NCI-H526 (cell line): ENCODE results near the gene PGM5.

Experiments used
- DNase-seq, 2 experiments: peaks; one replicate each; lab custom pipeline; 2025; lab: John Stamatoyannopoulos, UW

PGM5 gene

GRCh38 chr9:68437785-68438184, 81.4 kb downstream of the PGM5 start:
- no peak for DNase-seq

- no peak for DNase-seq
These were observed 87.2 kb downstream of the PGM5 start for GRCh38 chr9:68443624-68444023.

DNA sequence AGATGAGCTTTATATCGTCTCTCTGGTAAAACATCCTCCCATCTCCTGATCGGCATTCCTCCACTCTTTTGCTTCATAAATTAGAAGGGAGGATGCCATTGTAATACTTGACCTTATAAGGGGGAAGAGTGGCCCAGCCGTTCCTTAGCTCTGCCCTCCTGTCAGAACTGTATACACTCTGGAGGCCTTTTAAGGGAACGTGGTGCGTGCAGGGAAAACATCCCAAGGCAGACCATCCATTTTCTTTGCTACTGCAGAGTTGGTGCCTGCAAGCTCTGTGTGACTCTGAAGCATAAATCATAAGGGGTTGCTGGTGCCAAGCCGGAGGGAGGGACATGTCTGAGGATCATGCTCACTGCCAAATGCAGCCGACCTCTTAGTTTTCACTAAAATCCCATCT, 90.4 kb downstream of the PGM5 start:
- no peak for DNase-seq

DNA sequence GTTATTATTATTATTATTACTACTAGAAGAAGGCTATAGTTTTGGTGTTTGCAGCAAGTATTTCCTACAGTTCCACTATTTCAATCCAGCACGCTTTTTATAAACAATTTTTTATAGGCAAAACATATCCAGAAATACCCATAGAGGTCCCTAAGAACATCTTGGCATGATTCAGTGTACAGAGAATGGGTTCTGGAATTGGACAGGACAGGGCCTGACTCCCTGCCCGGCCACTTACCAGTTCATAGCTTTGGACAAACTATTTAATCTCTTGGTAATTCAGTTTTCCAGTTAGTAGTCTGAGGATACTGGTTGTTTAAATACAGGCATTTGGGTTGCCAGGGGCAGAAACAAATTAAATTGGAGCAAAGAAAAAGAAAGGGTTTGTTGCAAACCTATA, 91.2 kb downstream of the PGM5 start:
- DNase-seq: no peak

DNA sequence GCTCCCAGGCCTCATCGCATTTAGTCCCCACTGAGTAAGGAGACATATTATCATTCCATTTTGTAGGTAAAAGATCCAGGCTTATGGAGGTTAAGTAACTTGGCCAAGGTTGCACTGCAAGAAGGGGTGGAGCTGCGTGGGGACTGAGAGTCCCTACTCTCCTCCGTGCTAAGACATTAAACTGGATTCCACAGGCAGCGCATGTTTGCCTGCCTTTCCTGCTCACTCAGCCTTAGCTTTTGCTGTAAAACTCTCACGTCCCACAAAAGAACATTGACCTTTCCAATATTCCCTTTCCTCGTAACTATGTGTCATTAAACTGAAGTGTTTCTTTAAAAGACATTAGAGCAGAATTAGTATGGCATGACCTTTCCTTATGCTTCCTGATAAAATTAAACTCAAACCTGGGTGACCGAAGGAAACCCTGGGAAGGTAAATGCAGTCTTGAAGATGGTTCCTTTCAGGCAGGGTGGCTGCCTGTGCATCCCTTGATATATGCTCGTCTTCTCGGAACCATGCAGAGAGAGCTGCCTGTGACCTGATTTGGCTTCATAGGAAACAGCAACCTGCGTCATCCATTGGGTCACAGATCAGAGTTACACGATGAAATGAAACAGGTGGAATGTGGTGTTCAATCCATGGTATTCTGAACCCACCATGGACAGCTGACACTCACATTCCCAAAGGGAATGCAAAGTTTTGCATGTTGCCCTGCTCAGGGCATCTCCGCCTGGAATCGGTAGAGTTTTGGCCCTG, 98.3 kb downstream of the PGM5 start:
- no peak for DNase-seq

- DNase-seq: peak in 1 of 2 experiments; percentile 14
These were observed 99.0 kb downstream of the PGM5 start for GRCh38 chr9:68455451-68455850.

DNA sequence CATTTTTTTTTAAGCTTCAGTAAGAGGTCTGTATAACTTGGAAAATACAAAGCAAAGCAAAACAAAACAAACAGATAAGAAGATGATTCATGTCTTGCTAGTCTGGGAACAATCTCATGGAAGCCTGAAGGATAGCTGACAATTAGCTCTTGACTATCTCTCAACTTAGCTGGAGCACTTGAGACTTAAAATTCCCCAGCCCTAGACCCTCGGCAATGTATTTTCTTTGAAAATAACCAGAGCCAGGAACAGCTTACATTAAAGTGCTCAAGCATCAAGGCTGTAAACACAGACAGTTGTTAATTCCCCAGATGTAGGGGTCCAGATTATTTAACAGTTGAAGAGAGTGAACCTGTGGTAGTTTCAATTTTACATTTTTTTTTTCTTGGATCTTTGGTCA, 101.4 kb downstream of the PGM5 start:
- DNase-seq: no peak

DNA sequence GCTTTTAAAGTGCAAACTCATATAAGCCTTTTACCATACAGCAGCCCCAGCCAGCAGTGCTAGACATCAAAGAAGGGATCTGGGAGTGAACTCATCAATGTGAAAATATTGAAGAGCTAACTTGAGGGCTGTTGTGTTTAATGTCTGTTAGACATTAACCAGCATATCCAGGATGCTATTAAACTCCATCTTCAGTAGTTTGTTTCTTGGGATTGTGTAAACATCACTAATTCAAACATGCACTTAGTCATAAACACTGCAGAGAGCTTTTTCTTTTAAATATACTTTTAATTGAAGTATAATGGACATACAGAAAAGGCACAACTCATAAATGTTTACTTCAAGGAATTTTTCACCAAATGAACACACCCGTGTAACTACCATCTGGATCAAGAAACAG, 102.5 kb downstream of the PGM5 start:
- DNase-seq: no peak

GRCh38 chr9:68462105-68462775, 105.8 kb downstream of the PGM5 start:
- no peak for DNase-seq

DNA sequence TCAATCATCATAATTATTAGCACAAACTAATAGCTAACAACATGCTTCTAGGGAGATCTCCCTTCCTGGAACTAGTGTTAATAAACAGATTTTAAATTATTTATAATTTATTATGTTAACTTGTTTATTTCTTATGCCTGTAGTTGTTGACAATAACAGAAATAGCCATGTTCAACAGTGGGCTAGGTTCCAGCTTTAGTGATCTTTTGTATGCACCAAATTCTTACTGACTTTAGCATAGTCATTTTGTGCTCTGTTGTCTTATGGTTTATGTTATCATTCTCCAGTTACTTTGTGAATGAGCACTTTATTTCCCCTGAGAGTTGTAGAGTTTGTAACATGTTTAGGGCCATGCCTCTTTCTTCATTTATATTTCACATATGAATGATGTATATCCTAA, 113.7 kb downstream of the PGM5 start:
- DNase-seq: no peak

- DNase-seq: no peak
These were observed 114.2 kb downstream of the PGM5 start for GRCh38 chr9:68470634-68471033.

DNA sequence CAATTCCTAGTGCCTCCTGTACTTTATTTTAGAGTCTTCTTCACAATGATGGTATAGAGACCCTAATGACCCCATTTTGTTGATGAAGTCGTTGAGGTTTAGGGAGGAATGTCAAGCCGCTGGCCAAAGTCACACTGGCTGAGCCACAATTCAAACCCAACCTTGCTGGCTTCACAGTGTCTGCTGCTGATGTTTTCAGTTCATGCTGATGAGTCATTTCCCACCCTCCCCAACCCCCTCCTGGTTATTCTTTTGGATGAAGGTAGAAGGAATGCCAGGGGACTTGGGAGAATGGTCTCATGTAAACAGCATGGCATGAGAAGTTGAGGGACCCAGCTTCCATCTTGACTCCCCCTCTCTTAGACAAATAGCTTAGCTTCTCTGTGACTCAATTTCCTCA, 115.7 kb downstream of the PGM5 start:
- DNase-seq: no peak

DNA sequence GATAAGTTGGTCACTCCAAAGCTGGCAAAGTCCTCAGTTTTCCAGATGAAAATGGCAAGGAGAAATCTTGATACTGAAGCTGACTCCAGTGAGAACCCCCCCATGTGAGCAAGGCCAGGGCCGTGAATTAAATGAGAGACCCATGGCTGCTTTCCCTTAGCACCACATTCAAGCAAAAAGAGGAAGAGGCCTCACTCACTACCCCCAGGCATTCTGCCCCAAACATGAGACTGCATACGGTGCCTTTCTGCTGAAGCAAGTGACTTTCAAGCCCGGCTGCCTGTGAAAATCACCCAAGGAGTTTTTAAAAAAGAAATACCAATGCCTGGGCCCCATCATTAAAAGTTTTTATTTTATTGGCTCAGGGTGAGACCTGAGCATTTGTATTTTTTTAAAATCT, 117.4 kb downstream of the PGM5 start:
- no peak for DNase-seq

DNA sequence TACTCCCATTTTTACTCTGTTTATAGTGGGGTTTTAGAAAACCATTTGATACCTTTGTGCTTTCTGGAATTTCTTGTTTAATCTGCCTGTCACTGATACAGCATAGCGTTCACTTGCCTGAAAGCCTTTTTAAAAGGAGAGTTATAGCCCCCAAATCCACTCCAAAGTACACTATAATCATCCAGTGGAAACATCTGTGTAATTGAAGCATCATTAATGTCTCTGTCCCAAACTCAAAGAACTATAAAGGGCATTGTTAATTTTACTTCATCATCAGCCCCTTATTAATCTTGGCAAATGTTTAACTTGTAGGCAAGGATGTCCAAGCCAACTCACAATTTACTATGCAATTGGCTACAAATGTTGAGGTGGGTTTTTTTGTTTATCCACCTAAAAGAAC, 120.0 kb downstream of the PGM5 start:
- no peak for DNase-seq

GRCh38 chr9:68476847-68477246, 120.4 kb downstream of the PGM5 start:
- no peak for DNase-seq

DNA sequence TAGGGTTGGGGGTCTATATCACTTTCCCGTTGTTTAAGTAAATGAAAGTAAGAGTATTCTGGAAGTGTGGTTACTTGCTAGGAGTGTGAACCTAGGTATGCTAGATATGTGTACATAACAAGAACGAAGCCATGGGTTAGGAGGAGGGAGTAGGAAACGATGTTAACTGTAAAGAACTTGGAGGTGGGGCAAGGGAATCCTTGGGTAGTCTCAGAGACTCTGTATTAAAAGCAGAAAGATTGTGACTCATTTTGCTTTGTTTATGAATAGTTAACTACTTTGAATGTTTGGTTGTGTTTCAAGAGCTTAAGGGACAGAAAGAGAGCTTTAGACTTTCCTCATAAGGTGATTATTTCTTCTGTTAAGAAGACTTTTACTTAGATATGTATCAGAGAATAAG, 124.4 kb downstream of the PGM5 start:
- DNase-seq: no peak

DNA sequence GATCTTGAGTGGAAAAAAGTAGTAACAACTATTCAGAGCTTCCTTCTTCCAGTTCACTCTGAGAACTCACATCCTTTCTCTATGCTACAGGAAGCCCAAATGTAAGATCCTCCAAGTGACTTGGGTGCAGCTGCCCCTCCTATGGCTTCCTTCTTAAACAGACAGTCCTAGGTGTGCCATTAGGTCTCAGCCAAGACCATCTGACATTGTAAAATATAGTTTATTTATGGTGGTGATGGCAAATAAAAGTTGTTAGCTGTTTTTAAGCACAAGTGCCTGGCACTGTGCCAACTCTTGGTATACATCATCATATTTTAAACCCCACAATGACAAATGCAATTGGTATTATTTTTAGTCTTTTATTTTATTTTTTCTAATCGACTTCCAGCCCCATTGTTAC, 126.1 kb downstream of the PGM5 start:
- no peak for DNase-seq

DNA sequence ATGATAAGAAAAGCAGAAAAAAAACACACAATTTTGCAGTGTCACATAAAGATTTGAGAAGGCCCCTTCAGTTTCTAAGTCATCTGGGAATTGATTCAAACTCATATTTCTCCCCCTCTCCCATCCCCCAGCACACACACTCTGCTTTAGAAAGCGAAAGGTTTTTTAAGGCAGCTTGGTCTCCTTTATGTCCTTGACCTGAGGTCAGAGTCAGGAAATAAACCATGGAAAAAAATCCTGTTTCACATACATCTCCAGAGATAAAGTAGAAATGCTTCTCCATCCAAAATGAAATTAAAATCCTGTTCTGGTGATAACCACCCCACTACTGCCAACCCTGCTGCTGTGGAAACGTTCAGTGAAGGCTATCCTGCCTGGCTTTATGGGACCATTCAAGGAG, 131.7 kb downstream of the PGM5 start:
- no peak for DNase-seq

DNA sequence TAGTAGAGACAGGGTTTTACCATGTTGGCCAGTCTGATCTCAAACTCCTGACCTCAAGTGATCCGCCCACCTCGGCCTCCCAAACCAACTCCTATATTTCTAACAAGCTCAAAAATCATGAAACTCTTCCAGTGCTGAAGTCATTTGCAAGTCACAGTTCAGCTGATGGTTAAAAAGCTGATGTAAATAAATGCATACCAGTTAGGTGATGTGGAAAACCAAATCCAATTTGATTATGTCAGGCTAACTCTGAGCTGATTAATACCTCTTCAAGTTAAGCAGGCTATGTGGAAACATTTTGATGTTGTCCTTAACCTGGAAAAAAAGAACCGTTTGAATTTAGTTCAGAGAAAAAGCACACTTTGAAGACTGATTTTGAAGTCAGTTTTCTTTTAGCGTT, 133.2 kb downstream of the PGM5 start:
- DNase-seq: no peak

DNA sequence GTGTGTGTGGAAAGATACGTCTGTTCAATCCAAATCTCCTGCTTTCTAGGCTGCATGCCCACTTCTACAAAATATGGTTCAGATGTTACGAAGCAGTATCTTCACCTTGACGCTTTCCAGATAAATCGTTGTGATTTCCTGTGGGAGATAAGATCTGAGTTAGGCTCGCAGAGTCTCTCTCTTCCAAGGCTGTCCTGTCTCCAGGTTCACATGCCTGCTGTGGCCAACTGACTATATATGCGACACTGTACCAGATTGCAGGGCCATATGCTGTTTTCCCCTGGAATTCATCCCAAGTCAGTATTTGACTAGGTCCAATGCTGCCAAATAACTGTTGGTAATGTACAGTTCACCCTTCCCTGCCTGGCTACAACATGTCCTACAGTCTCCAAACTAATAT, 136.4 kb downstream of the PGM5 start:
- DNase-seq: no peak

- no peak for DNase-seq
These were observed 137.1 kb downstream of the PGM5 start for GRCh38 chr9:68493541-68493940.

GRCh38 chr9:68493958-68494577, 137.7 kb downstream of the PGM5 start:
- DNase-seq: no peak

DNA sequence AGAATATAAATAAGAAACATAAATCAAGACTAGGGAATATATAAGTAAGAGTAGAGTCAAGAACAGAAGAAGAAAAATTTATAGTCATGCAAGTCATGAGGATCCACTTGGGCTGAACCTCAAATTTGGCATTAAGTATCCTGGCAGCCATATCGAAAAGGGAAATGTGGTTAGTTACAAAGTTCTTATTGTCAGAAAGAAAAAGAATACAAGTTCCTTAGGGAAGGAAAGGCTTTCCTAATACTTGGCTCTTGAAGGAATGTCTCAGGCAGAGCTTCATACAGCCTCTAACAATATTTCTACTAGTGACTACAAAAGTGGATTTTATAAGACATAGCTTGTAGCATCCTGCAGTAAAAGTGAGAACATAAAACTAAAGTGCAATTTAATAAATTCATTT, 138.8 kb downstream of the PGM5 start:
- DNase-seq: no peak

DNA sequence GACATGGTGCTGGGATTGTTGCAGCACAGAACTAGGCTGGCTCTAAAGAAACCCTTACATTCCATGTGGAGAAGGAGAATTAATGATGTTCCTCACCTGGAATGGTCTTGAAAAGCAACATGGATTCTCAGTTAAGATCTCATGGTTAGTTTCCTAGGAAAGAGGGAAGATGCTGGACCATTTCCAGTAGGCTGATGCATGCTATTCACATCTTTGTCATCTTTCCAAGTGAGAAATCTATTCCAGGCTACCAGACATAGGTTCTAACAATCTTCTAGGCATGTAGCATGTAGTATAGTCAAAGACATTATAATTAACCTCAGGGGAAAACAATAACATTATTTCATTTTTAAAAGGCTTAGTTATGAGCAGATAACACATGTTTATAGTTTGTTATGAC, 139.9 kb downstream of the PGM5 start:
- no peak for DNase-seq
